HTERT RPE-1 (cell line): ENCODE measurements around the gene CABYR.

Experiments
- in situ Hi-C: fragments of 300-500 bp; cut with MboI; formaldehyde crosslinking; loops from 4 replicates; pipeline ENCODE4 v1.14.3; 2020; ENCODE audit warnings: low sequenced_read_pairs

Gene CABYR, protein sequence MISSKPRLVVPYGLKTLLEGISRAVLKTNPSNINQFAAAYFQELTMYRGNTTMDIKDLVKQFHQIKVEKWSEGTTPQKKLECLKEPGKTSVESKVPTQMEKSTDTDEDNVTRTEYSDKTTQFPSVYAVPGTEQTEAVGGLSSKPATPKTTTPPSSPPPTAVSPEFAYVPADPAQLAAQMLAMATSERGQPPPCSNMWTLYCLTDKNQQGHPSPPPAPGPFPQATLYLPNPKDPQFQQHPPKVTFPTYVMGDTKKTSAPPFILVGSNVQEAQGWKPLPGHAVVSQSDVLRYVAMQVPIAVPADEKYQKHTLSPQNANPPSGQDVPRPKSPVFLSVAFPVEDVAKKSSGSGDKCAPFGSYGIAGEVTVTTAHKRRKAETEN

GRCh38 chr18:24138789-24139616 is at the start of gene CABYR:
Gene CABYR (plus strand): TSS chr18:24139062. CDS start chr18:24143115, 4,053 bp downstream.
- in situ Hi-C loops: no loop called here

GRCh38 chr18:24089076-24089475 is 49.8 kb upstream of the CABYR start:
- in situ Hi-C loops: no loop called here

DNA sequence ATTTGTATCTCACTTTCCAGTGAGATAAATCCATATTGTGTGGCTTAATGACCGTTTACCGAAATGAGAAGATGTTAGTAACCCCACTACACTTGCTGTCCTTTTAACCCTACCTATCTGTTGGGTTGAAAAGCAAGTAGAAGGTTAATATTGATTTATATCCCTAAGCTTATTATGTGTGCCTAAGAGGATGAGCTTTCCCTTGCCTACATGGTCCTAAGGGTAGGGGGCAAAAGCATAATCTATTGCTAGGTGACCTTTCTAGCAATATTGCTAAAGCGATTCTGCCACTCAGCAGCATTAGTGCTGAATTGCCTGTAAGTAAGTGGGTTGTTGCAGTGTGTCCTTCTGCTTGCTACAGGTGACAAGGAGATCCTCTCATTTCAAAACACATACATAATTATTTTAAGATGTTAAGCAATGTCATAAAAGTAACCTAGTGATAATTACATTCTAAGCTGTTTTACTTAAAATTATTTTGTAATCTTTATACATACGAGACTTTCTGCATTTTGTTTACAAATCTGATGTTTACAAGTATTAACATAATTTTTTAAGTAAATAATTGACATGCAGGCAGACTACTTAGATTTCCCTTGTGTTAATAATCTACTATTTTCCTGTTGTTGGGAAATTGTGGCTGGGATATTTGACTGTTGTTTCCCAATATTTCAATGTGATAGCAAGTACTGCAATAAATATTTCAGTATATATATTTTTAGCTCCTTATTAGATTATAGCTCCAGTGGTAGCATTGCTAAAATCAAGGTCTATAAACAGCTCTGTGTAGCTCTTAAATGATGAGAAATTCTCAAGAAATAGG is 49.1 kb upstream of the CABYR start:
- in situ Hi-C loops: no loop called here

GRCh38 chr18:24090876-24091275 is 48.0 kb upstream of the CABYR start:
- in situ Hi-C loops: no loop called here

DNA sequence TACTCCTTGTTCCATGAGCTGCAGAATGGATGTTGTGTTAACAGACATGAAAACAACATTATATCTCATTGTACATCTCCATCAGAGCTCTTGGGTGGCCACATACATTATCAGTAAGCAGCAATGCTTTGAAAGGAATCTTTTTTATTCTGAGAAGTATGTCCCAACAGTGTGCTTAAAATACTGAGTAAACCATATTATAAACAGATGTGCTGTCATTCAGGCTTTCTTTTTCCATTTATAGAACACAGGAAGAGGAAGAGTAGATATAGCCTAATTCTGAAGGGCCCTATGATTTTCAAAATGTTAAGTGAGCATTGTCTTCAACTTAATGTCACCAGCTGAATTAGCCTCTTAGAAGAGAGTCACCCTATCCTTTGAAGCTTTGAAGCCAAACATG is 44.3 kb upstream of the CABYR start:
- in situ Hi-C loops: no loop called here

DNA sequence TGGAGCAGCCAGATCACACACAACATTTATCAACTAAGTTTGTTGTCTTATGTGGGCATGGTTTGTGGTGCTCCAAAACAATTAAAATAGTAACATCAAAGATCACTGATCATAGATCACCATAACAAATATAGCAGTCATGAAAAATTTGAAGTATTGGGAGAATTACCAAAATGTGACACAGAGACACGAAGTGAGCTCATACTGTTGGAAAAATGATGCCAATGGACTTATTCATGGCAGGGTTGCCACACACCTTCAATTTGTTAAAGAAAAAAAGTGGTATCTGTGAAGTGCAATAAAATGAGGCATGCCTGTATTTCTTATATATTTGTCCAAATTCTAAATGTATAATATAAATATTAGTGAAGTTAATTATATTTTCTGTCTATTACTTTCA is 42.9 kb upstream of the CABYR start:
- in situ Hi-C loops: no loop called here

DNA sequence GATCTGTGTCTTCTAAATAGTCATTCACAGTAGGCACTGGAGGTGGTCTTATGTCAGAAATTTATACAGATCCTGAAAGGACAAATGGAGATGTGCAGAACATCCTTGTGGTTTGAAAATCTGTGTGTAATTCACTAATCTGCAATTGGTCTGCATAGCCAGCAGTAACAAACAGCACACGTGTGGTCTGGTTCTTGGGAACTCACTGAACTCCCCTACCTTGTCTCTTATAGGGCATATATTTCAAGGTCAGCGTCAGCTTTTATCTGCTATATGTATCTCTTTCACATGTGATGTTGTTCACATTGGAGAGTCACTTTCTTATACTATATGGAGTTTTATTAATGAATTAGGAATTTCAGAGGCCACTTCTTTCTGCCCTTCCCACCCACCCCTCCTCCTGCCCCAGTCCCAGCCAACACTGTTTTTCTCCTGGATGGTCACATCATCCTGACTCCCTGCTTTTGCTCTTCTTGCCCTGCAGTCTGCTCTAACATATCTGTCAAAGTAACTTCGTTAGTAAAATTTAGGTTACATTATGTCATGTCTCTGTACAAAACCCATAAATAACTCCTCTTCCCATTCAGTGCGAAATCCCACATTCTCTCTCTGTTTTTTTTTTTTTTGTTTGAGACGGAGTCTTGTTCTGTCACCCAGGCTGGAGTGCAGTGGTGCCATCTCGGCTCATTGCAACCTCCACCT is 35.4 kb upstream of the CABYR start:
- in situ Hi-C loops: no loop called here

- in situ Hi-C loops: no loop called here
Measured at GRCh38 chr18:24104486-24104885, 34.4 kb upstream of the CABYR start.

DNA sequence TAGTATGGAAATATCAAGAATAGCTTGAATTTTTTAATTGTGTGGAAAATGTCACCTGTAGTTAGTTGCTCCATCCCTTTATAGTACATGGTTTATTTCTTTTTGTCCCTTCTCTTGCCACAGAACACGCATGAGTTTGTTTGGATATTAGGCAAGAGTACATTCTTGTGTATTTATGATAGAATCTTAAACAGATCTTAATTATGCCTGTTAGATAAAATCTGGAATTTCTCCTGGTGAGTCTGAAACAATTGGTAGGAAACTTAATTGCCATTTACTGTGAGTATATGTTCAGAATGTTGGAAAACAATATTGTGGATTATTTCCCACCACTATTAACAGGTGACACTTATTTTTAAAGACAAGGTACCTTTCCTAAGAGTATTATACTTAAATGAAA is 30.2 kb upstream of the CABYR start:
- in situ Hi-C loops: no loop called here

GRCh38 chr18:24111936-24112335 is 26.9 kb upstream of the CABYR start:
- in situ Hi-C loops: no loop called here

DNA sequence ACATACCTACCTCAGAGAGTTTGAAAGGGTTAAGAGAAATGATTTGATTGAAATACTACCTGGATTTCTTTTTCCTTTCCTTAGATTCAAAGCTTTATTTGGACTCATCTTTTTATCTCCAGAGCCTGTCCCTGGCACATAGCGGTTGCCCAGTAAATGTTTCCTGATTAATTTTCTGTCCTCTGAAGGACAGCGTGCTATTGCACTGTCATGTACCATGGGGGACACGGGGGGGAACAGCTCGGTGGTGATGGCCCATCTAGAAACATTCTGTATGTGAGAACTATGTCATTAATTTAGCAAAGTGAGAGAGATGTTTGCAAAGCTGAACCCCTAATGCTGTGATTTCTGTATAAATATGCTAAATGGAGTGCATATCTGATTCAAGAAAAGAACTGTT is 26.4 kb upstream of the CABYR start:
- in situ Hi-C loops: no loop called here

DNA sequence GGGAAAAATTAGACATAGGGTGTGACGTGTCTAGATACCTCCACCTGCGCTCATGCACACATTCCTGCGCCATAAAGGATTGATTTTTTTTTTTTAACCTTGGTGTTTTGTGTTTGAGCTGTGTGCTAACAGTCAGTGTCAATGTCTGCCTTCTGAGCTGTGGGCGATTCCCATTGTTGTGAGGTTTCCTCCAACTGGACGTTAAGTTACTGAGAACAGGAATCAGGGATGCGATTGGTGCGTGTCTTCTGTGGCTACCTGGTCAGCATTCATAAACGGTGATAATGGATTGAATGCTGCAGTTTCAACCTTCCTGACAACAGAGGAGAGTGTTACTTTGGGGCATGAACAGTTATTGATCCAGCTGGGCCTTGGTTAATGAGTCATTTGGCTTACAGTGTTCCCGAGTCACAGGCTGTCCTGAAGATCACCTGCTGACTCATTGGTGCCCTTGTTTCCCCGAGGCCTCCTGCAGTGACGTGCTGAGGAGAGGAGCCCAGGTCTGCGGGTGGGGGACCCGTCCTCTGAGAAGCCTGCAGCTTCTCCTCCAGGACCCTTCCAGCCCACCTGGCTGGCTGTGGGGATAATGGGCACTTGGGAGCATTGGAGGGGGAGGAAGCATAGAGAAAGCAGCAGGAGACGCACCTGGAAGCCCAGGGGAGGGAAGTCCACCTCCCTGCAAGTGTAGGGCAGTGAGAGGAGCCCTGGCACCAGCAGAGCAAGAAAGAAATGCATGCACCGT is 25.8 kb upstream of the CABYR start:
- in situ Hi-C loops: no loop called here

- in situ Hi-C loops: no loop called here
Measured at GRCh38 chr18:24114924-24115549, 23.8 kb upstream of the CABYR start.

- in situ Hi-C loops: no loop called here
Measured at GRCh38 chr18:24115628-24116027, 23.2 kb upstream of the CABYR start.

GRCh38 chr18:24118750-24119577 is 19.9 kb upstream of the CABYR start:
- in situ Hi-C loops: no loop called here

GRCh38 chr18:24120676-24121075 is 18.2 kb upstream of the CABYR start:
- in situ Hi-C loops: no loop called here

GRCh38 chr18:24121625-24122024 is 17.2 kb upstream of the CABYR start:
- in situ Hi-C loops: no loop called here

DNA sequence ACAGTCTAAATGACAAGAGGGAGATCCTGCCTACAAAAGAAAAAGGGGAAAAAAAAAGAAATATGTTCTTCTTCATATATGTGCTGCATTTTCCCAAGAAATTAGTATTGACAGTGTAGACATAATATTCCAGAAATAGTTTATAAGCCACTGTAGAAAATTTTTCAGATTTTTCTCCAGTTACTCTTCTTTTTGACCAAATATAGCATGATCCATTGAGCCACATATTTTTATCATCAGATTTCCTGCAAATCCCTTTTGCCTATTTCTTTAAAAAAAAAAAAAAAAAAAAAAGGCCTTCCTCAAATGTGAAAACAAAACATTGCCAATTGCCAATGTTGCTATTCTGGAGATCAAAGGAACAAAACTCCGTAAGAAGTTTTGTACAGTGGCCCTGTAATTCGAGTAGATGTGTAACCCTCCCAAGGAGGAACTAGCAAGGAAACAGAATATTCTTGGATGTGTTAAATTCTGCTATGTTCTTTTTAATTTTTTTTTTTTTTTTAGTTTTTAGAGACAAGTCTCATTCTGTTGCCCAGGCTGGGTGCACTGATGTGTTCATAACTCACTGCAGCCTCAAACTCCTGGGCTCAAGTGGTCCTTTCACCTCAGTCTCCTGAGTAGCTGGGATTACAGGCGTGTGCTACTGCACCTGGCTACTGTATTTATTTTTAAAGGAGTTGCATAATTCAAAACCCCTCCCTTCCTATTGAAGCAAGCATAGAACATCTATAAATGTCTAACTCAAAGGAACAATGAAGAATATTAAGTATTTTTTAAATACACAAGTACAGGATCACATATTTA is 12.5 kb upstream of the CABYR start:
- in situ Hi-C loops: no loop called here
